Keratinocyte (primary cell): ENCODE results near the gene PLEKHB2. TPM values are rescaled to one million over a fixed set of nuclear protein-coding genes. Genes with fewer than 3 reads are reported as not detected.

Source experiments
- DNase-seq: peaks from one replicate; pipeline ENCODE4 v3.0.0-alpha.2; 2011; ENCODE audit warnings: low read depth, missing footprints, low spot score
- FAIRE-seq: peaks from 2 replicates; lab custom pipeline; 2011; peaks lifted over from hg19 to GRCh38; lab: Jason Lieb, UNC
- H2AFZ ChIP-seq: 2 replicates; pipeline ENCODE4 v1.6.0; 2012; ENCODE audit warnings: low read length, control low read depth, inconsistent platforms; ENCODE audit not compliant: control insufficient read depth
- H3K27ac ChIP-seq: 2 replicates; pipeline ENCODE4 v1.5.1; 2011; ENCODE audit warnings: low read length; ENCODE audit not compliant: control insufficient read depth, insufficient read depth
- H3K27me3 ChIP-seq: 3 replicates; pipeline ENCODE4 v1.6.0; 2011; ENCODE audit warnings: low read length; ENCODE audit not compliant: control insufficient read depth, insufficient read depth; ENCODE audit errors: extremely low read depth
- H3K36me3 ChIP-seq, 2 experiments: 2 replicates in 1 of 2; 3 replicates in 1 of 2; pipeline ENCODE4 v1.5.1; 2011; ENCODE audit warnings: low read length in 2 of 2, mild to moderate bottlenecking in 1 of 2; ENCODE audit not compliant: control insufficient read depth in 2 of 2, insufficient read depth in 2 of 2; ENCODE audit errors: extremely low read depth in 1 of 2
- H3K4me1 ChIP-seq: 3 replicates; pipeline ENCODE4 v1.5.1; 2011; ENCODE audit warnings: low read length; ENCODE audit not compliant: control insufficient read depth, insufficient read depth; ENCODE audit errors: extremely low read depth
- H3K4me2 ChIP-seq: 3 replicates; pipeline ENCODE4 v1.6.0; 2011; ENCODE audit warnings: low read depth, low read length; ENCODE audit not compliant: control insufficient read depth, insufficient read depth; ENCODE audit errors: extremely low read depth
- H3K4me3 ChIP-seq, 3 experiments: fragments of 200-600 bp in 1 of 3; sonication (generic) in 1 of 3; 2 replicates in 2 of 3; 3 replicates in 1 of 3; pipeline ENCODE4 v1.5.1; 2011 to 2016; ENCODE audit warnings: low read length in 3 of 3, mild to moderate bottlenecking in 3 of 3, control low read depth in 2 of 3, inconsistent platforms in 1 of 3, low read depth in 1 of 3, mixed read lengths in 1 of 3, mixed run types in 1 of 3, moderate library complexity in 1 of 3; ENCODE audit not compliant: control insufficient read depth in 2 of 3, insufficient read depth in 2 of 3; ENCODE audit errors: extremely low read depth in 1 of 3
- H3K79me2 ChIP-seq: 2 replicates; pipeline ENCODE4 v1.6.0; 2012; ENCODE audit warnings: low read length; ENCODE audit not compliant: control insufficient read depth, insufficient read depth
- H3K9ac ChIP-seq: 3 replicates; pipeline ENCODE4 v1.6.0; 2011; ENCODE audit warnings: low read length; ENCODE audit not compliant: control insufficient read depth, insufficient read depth; ENCODE audit errors: extremely low read depth
- H3K9me1 ChIP-seq: 3 replicates; pipeline ENCODE4 v1.6.0; 2011; ENCODE audit warnings: low read length; ENCODE audit not compliant: control insufficient read depth, insufficient read depth; ENCODE audit errors: extremely low read depth
- H3K9me3 ChIP-seq: 2 replicates; pipeline ENCODE4 v1.5.1; 2012; ENCODE audit warnings: low read depth, low read length; ENCODE audit not compliant: control insufficient read depth
- H4K20me1 ChIP-seq: 3 replicates; pipeline ENCODE4 v1.6.0; 2011; ENCODE audit warnings: low read length; ENCODE audit not compliant: control insufficient read depth, insufficient read depth; ENCODE audit errors: extremely low read depth
- CTCF ChIP-seq, 3 experiments: IDR thresholded peaks in 1 of 3; conservative IDR thresholded peaks in 1 of 3; optimal IDR thresholded peaks in 1 of 3; 2 replicates in 2 of 3; 3 replicates in 1 of 3; pipeline versions ENCODE3 to v1.5.1; 2011; ENCODE audit warnings: low read length in 3 of 3, mild to moderate bottlenecking in 3 of 3, moderate library complexity in 2 of 3, control low read depth in 1 of 3, inconsistent platforms in 1 of 3; ENCODE audit not compliant: insufficient read depth in 2 of 3; ENCODE audit errors: extremely low read depth in 1 of 3
- EZH2 ChIP-seq: IDR thresholded peaks from one replicate; pipeline ENCODE4 v1.6.1; 2012; ENCODE audit warnings: inconsistent platforms, mild to moderate bottlenecking, low read length, moderate library complexity
- dilution Hi-C: fragments of 300-500 bp; cut with MboI; formaldehyde crosslinking; loops from one replicate; pipeline ENCODE4 v1.7.0; 2020; ENCODE audit warnings: low sequenced_read_pairs; ENCODE audit not compliant: extremely low pct_ligation_motif_present
- polyA plus RNA-seq, 5 experiments: library from polyadenylated mRNA; depleted of rRNA in 3 of 5; stranded (reverse) in 3 of 5; stranded (forward) in 1 of 5; unstranded in 1 of 5; fragments of >200 nt; gene quantifications; 1 replicate in 1 of 5; 2 replicates in 3 of 5; 3 replicates in 1 of 5; pipeline versions ENCODE4 v1.2.1 to v1.2.3, GENCODE V29; 2011 to 2012; ENCODE audit warnings: missing spikeins in 2 of 5, low read depth in 1 of 5, low replicate concordance in 1 of 5

Gene PLEKHB2
- polyA plus RNA-seq, 1 donor (not counting 4 experiments of a cell fraction or from before 2014, with no cell fraction given): 77.0 TPM

- Histone ChIP-seq H3K27me3 (no peaks in the 10 kb centered on the region), H3K9me3 (no peaks in the 10 kb centered on the region), H3K4me1 (no peaks in the 10 kb centered on the region), H3K27ac (no peak overlapping the region), H3K9ac (no peak overlapping the region), H3K36me3 (no peaks in the 10 kb centered on the region), H4K20me1 (peaks cover 2% of the 10 kb centered on the region), H2AFZ (no peak overlapping the region), H3K4me2 (no peak overlapping the region), H3K9me1 (no peaks in the 10 kb centered on the region), H3K4me3 (no peak overlapping the region), H3K79me2 (no peaks in the 10 kb centered on the region)
- no peak for FAIRE-seq
- dilution Hi-C loops: no loop called here
- no peak for DNase-seq
- no peak for TF ChIP-seq CTCF (optimal IDR thresholded peaks at IDR 0.05 in 1 of 3, IDR thresholded peaks at IDR 0.05 in 1 of 3, conservative IDR thresholded peaks at IDR 0.05 in 1 of 3; ENCODE audit: extremely low read depth in 1 of 3, insufficient read depth in 2 of 3, low read length in 3 of 3)
- no peak for TF ChIP-seq EZH2
These were observed 49.5 kb downstream of the PLEKHB2 start for GRCh38 chr2:131154647-131155046.

GRCh38 chr2:131155208-131155855 is 50.2 kb downstream of the PLEKHB2 start:
- no peak overlapping the region for H3K27ac ChIP-seq
- TF ChIP-seq EZH2 (no peak), CTCF (optimal IDR thresholded peaks at IDR 0.05 in 1 of 3, IDR thresholded peaks at IDR 0.05 in 1 of 3, conservative IDR thresholded peaks at IDR 0.05 in 1 of 3; ENCODE audit: extremely low read depth in 1 of 3, insufficient read depth in 2 of 3, low read length in 3 of 3) (no peak)
- H4K20me1 ChIP-seq: peaks cover 2% of the 10 kb centered on the region
- H3K27me3 ChIP-seq: no peaks in the 10 kb centered on the region
- no peak overlapping the region for H3K9ac ChIP-seq
- no peaks in the 10 kb centered on the region for H3K9me1 ChIP-seq
- H3K4me1 ChIP-seq: no peaks in the 10 kb centered on the region
- dilution Hi-C loops: no loop called here
- FAIRE-seq (no peak), DNase-seq (no peak)
- no peaks in the 10 kb centered on the region for H3K79me2 ChIP-seq
- H3K9me3 ChIP-seq: no peaks in the 10 kb centered on the region
- no peak overlapping the region for H3K4me3 ChIP-seq
- no peaks in the 10 kb centered on the region for H3K36me3 ChIP-seq
- no peak overlapping the region for H3K4me2 ChIP-seq
- no peak overlapping the region for H2AFZ ChIP-seq
